ENCODE data around the gene RPL22. TPM values are rescaled to one million over a fixed set of nuclear protein-coding genes. Genes with fewer than 3 reads are reported as not detected.

The RPL22 gene
- total and polyA plus RNA-seq, 2 of the 13 experiments (the other 11 are each of a cell fraction or from before 2014, with no cell fraction given) = 214 to 545 TPM

GRCh38 chr1:6245086-6245868 lies 45.9 kb upstream of the RPL22 start (continued):
- TF ChIP-seq, protein P1, sequence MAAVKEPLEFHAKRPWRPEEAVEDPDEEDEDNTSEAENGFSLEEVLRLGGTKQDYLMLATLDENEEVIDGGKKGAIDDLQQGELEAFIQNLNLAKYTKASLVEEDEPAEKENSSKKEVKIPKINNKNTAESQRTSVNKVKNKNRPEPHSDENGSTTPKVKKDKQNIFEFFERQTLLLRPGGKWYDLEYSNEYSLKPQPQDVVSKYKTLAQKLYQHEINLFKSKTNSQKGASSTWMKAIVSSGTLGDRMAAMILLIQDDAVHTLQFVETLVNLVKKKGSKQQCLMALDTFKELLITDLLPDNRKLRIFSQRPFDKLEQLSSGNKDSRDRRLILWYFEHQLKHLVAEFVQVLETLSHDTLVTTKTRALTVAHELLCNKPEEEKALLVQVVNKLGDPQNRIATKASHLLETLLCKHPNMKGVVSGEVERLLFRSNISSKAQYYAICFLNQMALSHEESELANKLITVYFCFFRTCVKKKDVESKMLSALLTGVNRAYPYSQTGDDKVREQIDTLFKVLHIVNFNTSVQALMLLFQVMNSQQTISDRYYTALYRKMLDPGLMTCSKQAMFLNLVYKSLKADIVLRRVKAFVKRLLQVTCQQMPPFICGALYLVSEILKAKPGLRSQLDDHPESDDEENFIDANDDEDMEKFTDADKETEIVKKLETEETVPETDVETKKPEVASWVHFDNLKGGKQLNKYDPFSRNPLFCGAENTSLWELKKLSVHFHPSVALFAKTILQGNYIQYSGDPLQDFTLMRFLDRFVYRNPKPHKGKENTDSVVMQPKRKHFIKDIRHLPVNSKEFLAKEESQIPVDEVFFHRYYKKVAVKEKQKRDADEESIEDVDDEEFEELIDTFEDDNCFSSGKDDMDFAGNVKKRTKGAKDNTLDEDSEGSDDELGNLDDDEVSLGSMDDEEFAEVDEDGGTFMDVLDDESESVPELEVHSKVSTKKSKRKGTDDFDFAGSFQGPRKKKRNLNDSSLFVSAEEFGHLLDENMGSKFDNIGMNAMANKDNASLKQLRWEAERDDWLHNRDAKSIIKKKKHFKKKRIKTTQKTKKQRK (IDR thresholded peaks at IDR 0.05; ENCODE audit: low read length) = no peak
- TF ChIP-seq SRSF4 (IDR thresholded peaks at IDR 0.05; ENCODE audit: low read depth, low read length, poor library complexity, severe bottlenecking) (no peak), ZNF513 (CRISPR knock-in tag; conservative IDR thresholded peaks at IDR 0.05) (no peak), ZNF737 (CRISPR knock-in tag; IDR thresholded peaks at IDR 0.05; ENCODE audit: borderline replicate concordance) (peak; percentile 86; the same call in 1 of the 2 replicates), ZMYM3 (CRISPR knock-in tag; IDR thresholded peaks at IDR 0.05) (peak; percentile 29; the same call in 1 of the 2 replicates), MNT (IDR thresholded peaks at IDR 0.05) (no peak), ZKSCAN5 (CRISPR knock-in tag; IDR thresholded peaks at IDR 0.05) (peak; percentile 77; the same call in 1 of the 2 replicates), ZNF577 (CRISPR knock-in tag; IDR thresholded peaks at IDR 0.05; ENCODE audit: borderline replicate concordance, low read depth) (0 out of 2 replicates have a peak, but pooled peaks have one; percentile 94), WIZ (CRISPR knock-in tag; IDR thresholded peaks at IDR 0.05) (peak; percentile 99), KLF12 (CRISPR knock-in tag; IDR thresholded peaks at IDR 0.05; ENCODE audit: borderline replicate concordance) (peak; percentile 98), ZNF432 (CRISPR knock-in tag; IDR thresholded peaks at IDR 0.05; ENCODE audit: borderline replicate concordance) (no peak), ZSCAN20 (CRISPR knock-in tag; IDR thresholded peaks at IDR 0.05; ENCODE audit: borderline replicate concordance) (peak; percentile 99), ZNF549 (CRISPR knock-in tag; IDR thresholded peaks at IDR 0.05) (peak; percentile 91; the same call in 1 of the 2 replicates), ZBTB1 (CRISPR knock-in tag; IDR thresholded peaks at IDR 0.05; ENCODE audit: borderline replicate concordance) (peak; percentile 82; the same call in 1 of the 2 replicates), CCDC6 (CRISPR knock-in tag; IDR thresholded peaks at IDR 0.05) (peak; percentile 96), KAT8 (CRISPR knock-in tag; IDR thresholded peaks at IDR 0.05) (peak; percentile 89)
- TF ChIP-seq, protein P2, sequence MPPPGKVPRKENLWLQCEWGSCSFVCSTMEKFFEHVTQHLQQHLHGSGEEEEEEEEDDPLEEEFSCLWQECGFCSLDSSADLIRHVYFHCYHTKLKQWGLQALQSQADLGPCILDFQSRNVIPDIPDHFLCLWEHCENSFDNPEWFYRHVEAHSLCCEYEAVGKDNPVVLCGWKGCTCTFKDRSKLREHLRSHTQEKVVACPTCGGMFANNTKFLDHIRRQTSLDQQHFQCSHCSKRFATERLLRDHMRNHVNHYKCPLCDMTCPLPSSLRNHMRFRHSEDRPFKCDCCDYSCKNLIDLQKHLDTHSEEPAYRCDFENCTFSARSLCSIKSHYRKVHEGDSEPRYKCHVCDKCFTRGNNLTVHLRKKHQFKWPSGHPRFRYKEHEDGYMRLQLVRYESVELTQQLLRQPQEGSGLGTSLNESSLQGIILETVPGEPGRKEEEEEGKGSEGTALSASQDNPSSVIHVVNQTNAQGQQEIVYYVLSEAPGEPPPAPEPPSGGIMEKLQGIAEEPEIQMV (CRISPR knock-in tag; IDR thresholded peaks at IDR 0.05; ENCODE audit: low read depth) = peak; percentile 90; the same call in 1 of the 2 replicates
- TF ChIP-seq, protein P3, sequence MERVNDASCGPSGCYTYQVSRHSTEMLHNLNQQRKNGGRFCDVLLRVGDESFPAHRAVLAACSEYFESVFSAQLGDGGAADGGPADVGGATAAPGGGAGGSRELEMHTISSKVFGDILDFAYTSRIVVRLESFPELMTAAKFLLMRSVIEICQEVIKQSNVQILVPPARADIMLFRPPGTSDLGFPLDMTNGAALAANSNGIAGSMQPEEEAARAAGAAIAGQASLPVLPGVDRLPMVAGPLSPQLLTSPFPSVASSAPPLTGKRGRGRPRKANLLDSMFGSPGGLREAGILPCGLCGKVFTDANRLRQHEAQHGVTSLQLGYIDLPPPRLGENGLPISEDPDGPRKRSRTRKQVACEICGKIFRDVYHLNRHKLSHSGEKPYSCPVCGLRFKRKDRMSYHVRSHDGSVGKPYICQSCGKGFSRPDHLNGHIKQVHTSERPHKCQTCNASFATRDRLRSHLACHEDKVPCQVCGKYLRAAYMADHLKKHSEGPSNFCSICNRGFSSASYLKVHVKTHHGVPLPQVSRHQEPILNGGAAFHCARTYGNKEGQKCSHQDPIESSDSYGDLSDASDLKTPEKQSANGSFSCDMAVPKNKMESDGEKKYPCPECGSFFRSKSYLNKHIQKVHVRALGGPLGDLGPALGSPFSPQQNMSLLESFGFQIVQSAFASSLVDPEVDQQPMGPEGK (CRISPR knock-in tag; IDR thresholded peaks at IDR 0.05) = peak; percentile 83
